Stimulated activated CD4-positive, alpha-beta T cell treated with anti-CD3 and anti-CD28 coated beads, Interleukin-4, amount 100 ng/mL, for 1 hour (primary cell): Measurements from ENCODE around the gene HMGA1.
"Not testable (repeated sequence)": the region's sequence is repeated elsewhere in the genome, so short reads cannot be mapped to it uniquely, and the experiment has no call there.

Experiments
- DNase-seq: peaks from one replicate; pipeline ENCODE4 v3.0.0-alpha.2; 2020

HMGA1 gene

DNA sequence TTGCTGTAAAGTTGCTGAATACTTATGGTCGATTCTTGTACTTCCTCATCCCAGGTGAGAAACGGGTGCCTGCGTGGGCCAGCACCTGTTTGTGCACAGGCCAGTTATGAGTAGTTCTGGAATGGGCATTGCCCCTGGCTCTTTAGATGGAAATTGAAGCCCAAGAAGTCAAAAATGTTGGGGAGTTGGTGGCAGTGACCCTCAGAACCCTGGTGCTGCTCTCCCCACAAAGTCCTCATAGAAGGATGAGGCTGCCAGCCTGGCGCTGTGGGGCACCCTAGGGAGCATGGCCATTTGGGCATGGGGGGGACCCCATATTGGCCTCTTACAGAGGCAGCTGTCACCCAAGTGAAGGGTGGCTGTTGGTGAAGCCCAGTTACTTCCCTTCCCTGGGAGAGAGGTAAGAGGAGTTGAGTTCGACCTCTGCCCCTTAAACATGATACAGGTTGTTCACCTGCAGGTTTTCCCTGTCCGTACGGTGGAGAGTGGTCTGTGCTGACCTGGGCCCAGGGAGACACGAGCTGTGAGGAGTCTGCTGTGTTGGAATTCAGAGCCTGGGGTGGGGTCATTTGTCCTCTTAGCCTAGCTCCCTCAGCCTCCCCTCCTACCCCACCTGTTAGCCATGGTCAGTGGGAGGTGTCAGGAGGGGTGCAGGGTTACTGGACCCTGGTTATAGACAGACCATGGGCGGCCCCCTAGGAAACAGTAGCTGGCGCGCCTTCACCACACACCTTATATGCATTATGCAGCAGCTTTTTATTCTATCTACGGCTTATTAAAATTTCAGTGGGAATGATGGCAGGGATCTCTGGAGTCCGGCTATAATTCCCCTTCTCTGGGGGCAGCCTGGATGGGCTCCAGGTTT, 4.9 kb downstream of the HMGA1 start:
- DNase-seq = no peak

DNA sequence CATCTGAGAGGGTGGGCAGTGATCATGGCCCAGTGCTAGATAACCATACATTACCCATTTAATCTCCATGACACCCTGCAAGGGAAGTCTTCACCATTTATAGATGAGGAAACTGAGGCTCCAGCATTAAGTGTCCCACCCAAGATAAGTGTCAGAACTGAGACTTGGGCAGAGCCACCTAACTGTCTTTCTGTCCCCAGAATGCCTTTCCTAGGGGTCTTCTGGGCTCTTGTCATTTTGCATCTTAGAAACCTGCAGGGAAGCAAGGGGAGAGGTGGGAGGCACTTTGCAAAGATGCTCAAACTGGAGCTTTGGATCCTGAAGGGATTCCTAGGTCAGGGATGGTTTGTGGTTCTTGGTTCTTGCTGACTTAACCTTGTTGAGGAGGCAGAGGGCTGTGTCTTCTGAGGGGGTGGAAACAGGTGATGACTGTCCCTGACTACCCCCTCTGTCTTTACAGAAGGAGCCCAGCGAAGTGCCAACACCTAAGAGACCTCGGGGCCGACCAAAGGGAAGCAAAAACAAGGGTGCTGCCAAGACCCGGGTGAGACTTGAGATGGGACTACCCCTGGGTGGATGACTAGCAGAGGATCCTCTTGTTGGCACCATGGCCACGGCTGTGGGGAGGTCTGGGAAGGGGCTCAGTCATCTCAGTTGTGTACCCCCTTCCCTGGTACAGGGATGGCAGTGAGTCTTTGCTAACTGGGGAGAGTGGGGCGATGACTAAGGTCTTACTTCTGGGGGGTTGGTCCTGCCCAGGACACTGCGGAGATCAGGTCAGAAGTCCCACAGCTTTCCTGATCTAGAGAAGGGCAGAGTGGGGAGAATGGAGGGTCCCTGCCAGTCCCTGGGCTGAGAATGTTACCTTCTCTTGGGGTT, 5.8 kb downstream of the HMGA1 start:
- DNase-seq = no peak

DNA sequence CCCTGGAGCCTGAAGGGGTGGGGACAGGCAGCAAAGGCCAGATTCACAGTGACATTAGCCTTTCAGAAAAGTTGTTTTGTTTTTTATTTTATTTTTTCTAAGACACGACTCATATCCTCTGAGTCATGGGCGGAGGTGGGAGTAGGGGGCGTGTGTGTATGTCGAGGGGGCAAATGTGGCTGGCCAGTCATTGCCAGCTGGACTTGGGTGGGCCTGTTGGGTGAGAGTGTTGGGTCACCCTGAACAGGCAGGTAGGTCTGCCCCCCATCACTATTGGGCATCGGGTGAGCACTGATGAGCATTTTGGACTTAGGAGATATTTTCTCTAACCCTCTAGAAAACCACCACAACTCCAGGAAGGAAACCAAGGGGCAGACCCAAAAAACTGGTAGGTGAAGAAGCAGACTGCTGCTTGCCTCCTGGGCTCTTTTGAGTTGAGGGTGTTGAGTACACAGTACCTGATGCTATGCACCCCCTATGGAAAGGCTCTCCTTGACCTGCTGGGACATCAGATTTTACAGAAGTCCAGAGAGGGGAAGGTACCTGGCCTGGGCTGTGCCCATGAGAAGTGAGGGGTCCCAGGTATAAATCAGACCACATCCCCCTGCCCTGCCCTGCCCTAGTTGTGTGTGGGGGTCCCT, 6.6 kb downstream of the HMGA1 start:
- DNase-seq = no peak

- peak; percentile 73 for DNase-seq
Measured at GRCh38 chr6:34243901-34244884, 7.5 kb downstream of the HMGA1 start.

GRCh38 chr6:34245032-34245760, 8.5 kb downstream of the HMGA1 start:
- DNase-seq = not testable (repeated sequence)

- DNase-seq = not testable (repeated sequence)
Measured at GRCh38 chr6:34245761-34246140, 9.1 kb downstream of the HMGA1 start.

DNA sequence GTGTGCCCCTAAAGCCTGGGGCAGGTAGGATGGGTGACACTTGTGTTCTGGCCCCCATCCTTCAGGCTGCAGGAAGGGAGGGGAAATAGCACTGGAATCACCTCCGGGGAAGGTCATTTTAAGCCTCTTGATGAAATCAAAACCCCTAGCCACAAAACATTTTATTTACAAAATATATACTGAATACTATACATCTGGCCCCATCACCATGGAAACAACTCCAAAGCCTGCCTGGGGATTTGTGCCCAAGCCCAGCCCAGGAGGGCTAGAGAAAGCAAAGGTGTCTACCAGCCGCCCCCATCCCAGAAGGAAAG, 9.5 kb downstream of the HMGA1 start:
- no peak for DNase-seq

DNA sequence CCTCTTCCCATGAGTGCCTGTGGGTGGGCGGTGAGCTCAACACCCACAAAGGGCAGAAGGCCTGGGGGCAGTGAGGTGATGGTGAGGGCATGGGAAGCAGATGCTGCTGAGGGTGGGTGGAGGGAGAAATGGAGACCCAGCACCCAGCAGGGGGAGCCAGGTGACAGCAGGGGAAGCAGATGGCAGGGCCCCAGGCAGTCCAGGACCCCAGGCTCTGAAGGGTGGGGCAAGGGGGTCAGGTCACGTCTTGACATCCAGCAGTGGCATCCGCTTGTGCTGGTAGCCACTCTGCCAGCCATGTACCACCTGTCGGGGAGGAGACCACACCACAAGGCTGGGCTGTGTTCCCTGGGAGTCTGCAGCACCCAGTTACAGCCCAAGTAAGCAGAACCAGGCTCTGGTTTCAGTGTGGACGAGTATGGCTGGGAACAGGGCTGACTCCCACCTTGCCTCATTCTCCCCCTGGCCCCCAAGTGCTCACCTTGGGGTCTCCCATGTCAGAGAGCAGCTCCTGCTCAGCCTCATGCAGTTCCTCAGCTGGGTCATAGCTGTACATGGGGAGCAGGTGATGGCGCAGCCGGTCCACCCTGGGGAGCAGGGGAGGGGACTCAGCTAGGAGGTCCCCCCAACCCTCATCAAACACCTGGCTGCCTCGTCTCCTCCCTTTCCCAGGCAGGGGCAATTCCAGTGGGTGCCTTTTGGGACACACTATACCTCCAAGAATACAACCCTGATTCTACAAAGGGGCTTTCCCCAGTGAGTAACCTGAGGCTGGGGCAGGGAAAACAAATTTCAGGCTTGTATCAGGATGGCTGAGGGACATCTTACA, 10.1 kb downstream of the HMGA1 start:
- DNase-seq = peak; percentile 67

GRCh38 chr6:34247481-34248197, 11.0 kb downstream of the HMGA1 start:
- DNase-seq = no peak

GRCh38 chr6:34248198-34248726, 11.6 kb downstream of the HMGA1 start:
- peak; percentile 47 for DNase-seq

- DNase-seq = peak; percentile 97
Measured at GRCh38 chr6:34248727-34249468, 12.2 kb downstream of the HMGA1 start, which contains the start of gene SMIM29. Gene SMIM29 (minus strand): TSS chr6:34249006. CDS start chr6:34247791, 1,215 bp downstream.

DNA sequence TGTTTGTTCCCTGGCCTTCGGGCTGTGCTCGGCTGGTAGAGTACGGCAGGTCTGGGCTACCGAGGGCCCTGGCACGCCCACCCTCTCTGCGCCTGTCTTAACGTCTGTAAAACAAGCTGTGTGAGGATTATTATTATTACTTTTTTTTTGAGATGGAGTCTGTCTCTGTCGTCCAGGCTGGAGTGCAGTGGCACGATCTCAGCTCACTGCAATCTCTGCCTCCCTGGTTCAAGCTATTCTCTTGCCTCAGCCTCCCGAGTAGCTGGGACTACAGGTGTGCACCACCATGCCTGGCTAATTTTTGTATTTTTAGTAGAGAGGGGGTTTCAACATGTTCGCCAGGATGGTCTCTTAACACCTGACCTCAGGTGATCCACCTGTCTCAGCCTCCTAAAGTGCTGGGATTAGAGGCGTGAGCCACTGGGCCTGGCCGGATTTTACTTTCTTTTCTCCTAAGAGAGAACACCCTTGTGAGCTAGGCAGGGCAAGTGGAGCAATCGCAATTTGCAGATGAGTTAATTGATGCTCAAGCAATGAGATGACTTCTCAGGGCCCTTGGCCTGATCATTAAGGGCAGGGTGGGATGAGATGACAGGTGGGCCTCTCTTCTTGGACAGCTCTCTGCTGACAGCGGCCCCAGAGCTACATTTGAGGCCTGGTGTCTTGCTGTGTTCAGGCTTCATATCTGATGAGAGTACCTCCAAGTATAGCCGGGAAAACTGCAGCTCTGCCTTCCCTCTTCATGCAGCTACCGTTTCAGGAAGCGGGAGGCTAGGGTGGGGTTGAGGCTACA, 13.0 kb downstream of the HMGA1 start:
- no peak for DNase-seq

DNA sequence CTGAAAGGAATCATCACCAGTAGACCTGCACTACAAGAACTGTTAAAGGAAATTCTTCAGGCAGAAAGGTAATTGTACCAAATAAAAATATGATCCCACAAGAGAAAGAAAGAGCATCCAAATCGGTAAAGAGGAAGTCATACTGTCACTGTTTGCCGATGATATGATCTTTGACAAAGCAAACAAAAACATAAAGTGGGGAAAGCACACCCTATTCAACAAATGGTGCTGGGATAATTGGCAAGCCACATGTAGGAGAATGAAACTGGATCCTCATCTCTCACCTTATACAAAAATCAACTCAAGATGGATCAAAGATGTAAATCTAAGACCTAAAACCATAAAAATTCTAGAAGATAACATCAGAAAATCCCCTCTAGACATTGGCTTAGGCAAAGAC, 15.7 kb downstream of the HMGA1 start:
- not testable (repeated sequence) for DNase-seq

DNA sequence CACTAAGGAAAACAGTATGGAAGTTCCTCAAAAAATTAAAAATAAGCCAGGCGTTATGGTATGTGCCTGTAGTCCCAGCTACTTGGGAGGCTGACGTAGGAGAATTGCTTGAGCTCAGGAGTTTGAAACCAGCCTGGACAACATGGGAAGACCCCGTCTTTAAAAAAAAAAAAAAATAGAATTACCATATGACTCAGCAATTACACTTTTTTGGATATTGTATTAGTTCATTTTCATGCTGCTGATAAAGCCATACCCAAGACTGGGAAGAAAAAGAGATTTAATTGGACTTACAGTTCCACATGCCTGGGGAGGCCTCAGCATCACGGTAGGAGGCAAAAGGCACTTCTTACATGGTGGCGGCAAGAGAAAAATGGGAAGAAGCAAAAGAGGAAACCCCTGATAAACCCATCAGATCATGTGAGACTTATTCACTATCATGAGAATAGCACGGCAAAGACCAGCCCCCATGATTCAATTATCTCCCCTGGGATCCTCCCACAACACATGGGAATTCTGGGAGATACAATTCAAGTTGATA, 22.9 kb downstream of the HMGA1 start:
- no peak for DNase-seq

DNA sequence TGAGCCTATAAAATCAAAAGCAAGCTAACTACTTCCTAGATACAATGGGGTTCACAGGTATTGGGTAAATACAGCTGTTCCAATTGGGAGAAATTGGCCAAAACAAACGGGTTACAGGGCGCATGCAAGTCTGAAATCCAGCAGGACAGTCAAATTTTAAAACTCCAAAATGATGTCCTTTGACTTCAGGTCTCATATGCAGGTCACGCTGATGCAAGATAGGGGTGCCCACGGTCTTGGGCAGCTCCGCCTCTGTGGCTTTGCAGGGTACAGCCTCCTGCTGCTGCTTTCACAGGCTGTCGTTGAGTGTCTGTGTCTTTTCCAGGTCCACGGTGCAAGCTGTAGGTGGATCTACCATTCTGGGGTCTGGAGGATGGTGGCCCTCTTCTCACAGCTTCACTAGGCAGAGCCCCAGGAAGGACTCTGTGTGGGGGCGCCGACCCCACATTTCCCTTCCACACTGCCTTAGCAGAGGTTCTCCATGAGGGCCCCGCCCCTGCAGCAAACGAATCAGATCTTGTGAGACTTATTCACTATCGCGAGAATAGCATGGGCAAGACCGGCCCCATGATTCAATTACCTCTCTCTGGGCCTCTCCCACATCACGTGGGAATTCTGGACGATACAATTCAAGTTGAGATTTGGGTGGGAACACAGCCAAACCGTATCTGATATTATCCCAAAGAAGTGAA, 24.0 kb downstream of the HMGA1 start:
- DNase-seq = no peak

DNA sequence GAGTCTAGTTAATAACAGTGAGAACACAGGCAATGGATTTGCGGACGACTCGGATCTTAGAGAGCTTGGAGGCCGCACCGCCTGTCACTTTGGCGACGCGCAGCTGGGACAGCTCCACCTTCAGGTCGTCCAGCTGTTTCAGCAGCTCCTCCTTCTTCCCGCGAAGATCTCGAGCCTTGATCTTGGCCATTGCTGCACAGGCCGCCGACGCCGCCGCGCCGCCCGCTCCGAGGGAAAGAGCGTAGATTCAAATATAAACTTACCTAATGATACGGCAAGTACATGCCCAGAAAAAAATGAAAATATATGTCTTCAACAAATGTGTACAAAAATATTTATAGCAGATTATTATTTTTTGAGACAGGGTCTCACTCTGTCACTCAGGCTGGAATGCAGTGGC, 26.8 kb downstream of the HMGA1 start:
- DNase-seq = not testable (repeated sequence)

GRCh38 chr6:34267746-34268145, 31.1 kb downstream of the HMGA1 start:
- DNase-seq = no peak
